Trophoblast cell (in vitro differentiated cells and primary cell): Measurements from ENCODE around the gene SGPP2.

ENCODE experiments used
- DNase-seq, 2 donors: peaks; one replicate each; pipeline ENCODE4 v3.0.0-alpha.2; 2016
- H2AFZ ChIP-seq: 2 replicates; pipeline ENCODE4 v1.6.1; 2013; ENCODE audit warnings: low read length, moderate library complexity, mild to moderate bottlenecking; ENCODE audit not compliant: insufficient read depth, poor library complexity
- H2AK5ac ChIP-seq: 2 replicates; pipeline ENCODE4 v1.6.1; 2013; ENCODE audit warnings: mild to moderate bottlenecking, low read length
- H2BK120ac ChIP-seq: 2 replicates; pipeline ENCODE4 v1.6.1; 2013; ENCODE audit warnings: low read length, mild to moderate bottlenecking, moderate library complexity; ENCODE audit not compliant: insufficient read depth, poor library complexity
- H2BK12ac ChIP-seq: 2 replicates; pipeline ENCODE4 v1.6.1; 2013; ENCODE audit warnings: mild to moderate bottlenecking, low read length, moderate library complexity
- H2BK5ac ChIP-seq: 2 replicates; pipeline ENCODE4 v1.6.1; 2013; ENCODE audit warnings: low read length, low read depth, moderate library complexity, mild to moderate bottlenecking; ENCODE audit not compliant: poor library complexity
- H3K14ac ChIP-seq: 2 replicates; pipeline ENCODE4 v1.6.1; 2013; ENCODE audit warnings: mild to moderate bottlenecking, low read length
- H3K18ac ChIP-seq: 2 replicates; pipeline ENCODE4 v1.6.1; 2013; ENCODE audit warnings: mild to moderate bottlenecking, low read length
- H3K23ac ChIP-seq: 2 replicates; pipeline ENCODE4 v1.6.1; 2013; ENCODE audit warnings: low read length
- H3K27ac ChIP-seq: 2 replicates; pipeline ENCODE4 v1.5.1; 2013; ENCODE audit warnings: low read depth, mild to moderate bottlenecking, inconsistent platforms, low read length, moderate library complexity
- H3K27me3 ChIP-seq: 2 replicates; pipeline ENCODE4 v1.6.1; 2013; ENCODE audit warnings: inconsistent platforms, mild to moderate bottlenecking, low read length, moderate library complexity; ENCODE audit not compliant: insufficient read depth
- H3K36me3 ChIP-seq, 2 experiments: 1 replicate in 1 of 2; 2 replicates in 1 of 2; pipeline ENCODE4 v1.6.1; 2013; ENCODE audit warnings: low read length in 2 of 2, mild to moderate bottlenecking in 2 of 2, moderate library complexity in 1 of 2; ENCODE audit not compliant: insufficient read depth in 2 of 2, control insufficient read depth in 1 of 2
- H3K4ac ChIP-seq: 2 replicates; pipeline ENCODE4 v1.6.1; 2013; ENCODE audit warnings: low read depth, mild to moderate bottlenecking, low read length, moderate library complexity
- H3K4me1 ChIP-seq, 2 experiments: 1 replicate in 1 of 2; 2 replicates in 1 of 2; pipeline ENCODE4 v1.6.1; 2013; ENCODE audit warnings: low read length in 2 of 2, mild to moderate bottlenecking in 2 of 2, moderate library complexity in 1 of 2; ENCODE audit not compliant: insufficient read depth in 2 of 2, control insufficient read depth in 1 of 2
- H3K4me2 ChIP-seq: 2 replicates; pipeline ENCODE4 v1.6.1; 2013; ENCODE audit warnings: inconsistent platforms, mild to moderate bottlenecking, low read length, moderate library complexity
- H3K4me3 ChIP-seq: 2 replicates; pipeline ENCODE4 v1.5.1; 2013; ENCODE audit warnings: mild to moderate bottlenecking, low read depth, low read length, inconsistent platforms
- H3K79me1 ChIP-seq: one replicate; pipeline ENCODE4 v1.6.1; 2013; ENCODE audit warnings: low read length
- H3K79me2 ChIP-seq: 2 replicates; pipeline ENCODE4 v1.6.1; 2013; ENCODE audit warnings: low read length, mild to moderate bottlenecking; ENCODE audit not compliant: control insufficient read depth, insufficient read depth, poor library complexity
- H3K9ac ChIP-seq: 2 replicates; pipeline ENCODE4 v1.6.1; 2013; ENCODE audit warnings: mild to moderate bottlenecking, low read length
- H3K9me3 ChIP-seq: 2 replicates; pipeline ENCODE4 v1.6.1; 2013; ENCODE audit warnings: low read depth, mild to moderate bottlenecking, control low read depth, inconsistent platforms, low read length; ENCODE audit not compliant: insufficient read depth
- H4K12ac ChIP-seq: 2 replicates; pipeline ENCODE4 v1.6.1; 2013; ENCODE audit warnings: low read depth, mild to moderate bottlenecking, low read length, moderate library complexity
- H4K8ac ChIP-seq: 2 replicates; pipeline ENCODE4 v1.6.1; 2013; ENCODE audit warnings: low read depth, mild to moderate bottlenecking, low read length, moderate library complexity
- H4K91ac ChIP-seq: one replicate; pipeline ENCODE4 v1.6.1; 2013; ENCODE audit warnings: low read depth, mild to moderate bottlenecking, low read length, moderate library complexity
- WGBS: extraction: QIAGEN DNeasy Blood & Tissue Kit; methylation state at CpG from one replicate; pipeline ENCODE4 v1.1.7; 2013; ENCODE audit warnings: missing lambda C conversion rate; ENCODE audit not compliant: insufficient read length, insufficient coverage; ENCODE audit errors: extremely low coverage; 5-methylcytosine and 5-hydroxymethylcytosine counted together

The SGPP2 gene

DNA sequence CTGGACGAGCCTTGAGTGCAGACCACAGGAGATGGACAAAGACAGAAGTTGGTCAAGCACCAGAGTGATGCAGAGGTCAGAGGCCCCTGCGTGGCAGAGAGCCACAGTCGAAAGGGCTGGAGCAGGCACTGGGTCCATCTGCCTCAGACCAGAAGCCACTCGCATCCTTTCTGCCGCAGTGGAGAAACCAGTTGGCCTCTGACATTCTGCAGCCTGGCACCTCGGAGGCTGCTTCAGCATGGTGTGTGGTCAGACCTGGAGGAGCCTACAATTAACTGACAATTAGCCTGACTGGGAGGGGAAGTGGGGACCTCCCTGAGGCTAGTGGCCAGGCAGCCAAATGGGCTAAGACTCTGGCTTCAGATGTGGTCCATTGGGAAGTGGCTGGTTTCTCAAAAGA is 111.1 kb downstream of the SGPP2 start:
- no peak overlapping the region for H2AFZ ChIP-seq
- WGBS: no CpG with 5 or more reads among the region's 6 CpGs
- H3K79me1 ChIP-seq: no peaks in the 10 kb centered on the region
- H4K8ac ChIP-seq: no peak overlapping the region
- no peaks in the 10 kb centered on the region for H3K27me3 ChIP-seq
- no peak overlapping the region for H3K4ac ChIP-seq
- H2BK5ac ChIP-seq: no peak overlapping the region
- no peak overlapping the region for H4K91ac ChIP-seq
- H3K9me3 ChIP-seq: no peaks in the 10 kb centered on the region
- H2BK12ac ChIP-seq: no peak overlapping the region
- H3K18ac ChIP-seq: no peak overlapping the region
- no peak overlapping the region for H3K4me2 ChIP-seq
- H3K27ac ChIP-seq: no peak overlapping the region
- H3K4me3 ChIP-seq: no peak overlapping the region
- no peak overlapping the region for H4K12ac ChIP-seq
- H2AK5ac ChIP-seq: no peak overlapping the region
- DNase-seq: no peak
- no peak overlapping the region for H3K23ac ChIP-seq
- H3K9ac ChIP-seq: peak overlapping the region; percentile 15
- H3K4me1 ChIP-seq: no peaks in the 10 kb centered on the region
- no peak overlapping the region for H3K14ac ChIP-seq
- H3K79me2 ChIP-seq: no peaks in the 10 kb centered on the region
- no peak overlapping the region for H2BK120ac ChIP-seq
- H3K36me3 ChIP-seq: no peaks in the 10 kb centered on the region

DNA sequence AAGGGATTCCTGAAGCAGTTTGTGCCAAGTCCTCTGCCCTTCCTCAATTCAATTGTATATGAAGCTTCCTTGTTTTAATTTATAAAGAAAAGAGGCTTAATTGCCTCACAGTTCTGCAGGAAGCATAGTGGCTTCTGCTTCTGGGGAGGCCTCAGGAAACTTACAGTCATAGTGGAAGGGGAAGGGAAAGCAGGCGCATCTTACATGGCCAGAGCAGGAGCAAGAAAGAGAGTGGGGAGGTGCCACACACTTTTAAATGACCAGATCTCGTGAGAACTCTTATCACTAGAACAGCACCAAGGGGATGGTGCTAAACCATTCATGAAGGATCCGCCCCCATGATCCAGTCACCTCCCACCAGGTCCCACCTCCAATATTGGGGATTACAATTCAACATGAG is 114.2 kb downstream of the SGPP2 start:
- Histone ChIP-seq H3K79me1 (no peaks in the 10 kb centered on the region), H3K4ac (no peak overlapping the region), H4K12ac (no peak overlapping the region), H3K79me2 (no peaks in the 10 kb centered on the region), H4K8ac (no peak overlapping the region), H3K36me3 (no peaks in the 10 kb centered on the region), H2BK5ac (no peak overlapping the region), H4K91ac (no peak overlapping the region), H3K27me3 (no peaks in the 10 kb centered on the region), H3K9ac (no peak overlapping the region), H3K18ac (no peak overlapping the region), H3K27ac (no peak overlapping the region), H3K4me2 (no peak overlapping the region), H3K23ac (no peak overlapping the region), H3K4me1 (no peaks in the 10 kb centered on the region), H3K4me3 (no peak overlapping the region), H3K9me3 (no peaks in the 10 kb centered on the region), H2AK5ac (no peak overlapping the region), H3K14ac (no peak overlapping the region), H2BK120ac (no peak overlapping the region), H2BK12ac (no peak overlapping the region), H2AFZ (no peak overlapping the region)
- DNase-seq: no peak
- WGBS: no CpG with 5 or more reads among the region's 3 CpGs

DNA sequence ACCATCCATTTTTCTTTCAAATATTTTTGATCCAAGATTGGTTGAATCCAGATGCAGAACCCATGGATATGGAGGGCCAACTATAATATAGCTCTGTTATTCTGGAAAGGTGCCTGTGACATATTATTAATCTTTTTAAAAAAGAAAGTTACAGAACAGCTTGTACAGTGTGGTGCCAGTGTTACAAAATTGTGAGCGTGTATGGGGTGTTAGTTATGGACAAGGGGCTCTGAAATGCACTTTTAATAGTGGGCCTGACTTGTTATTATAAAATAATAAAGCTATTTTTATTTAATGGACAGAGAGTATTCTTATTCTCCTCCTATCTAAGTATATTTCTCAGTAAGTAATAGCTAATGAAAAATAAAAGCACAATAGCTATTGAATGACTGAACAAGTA is 120.3 kb downstream of the SGPP2 start:
- H3K23ac ChIP-seq: no peak overlapping the region
- H4K8ac ChIP-seq: no peak overlapping the region
- no peak overlapping the region for H4K12ac ChIP-seq
- H3K4me3 ChIP-seq: no peak overlapping the region
- H4K91ac ChIP-seq: no peak overlapping the region
- H3K18ac ChIP-seq: no peak overlapping the region
- no peak overlapping the region for H2BK12ac ChIP-seq
- no peak overlapping the region for H3K9ac ChIP-seq
- no peaks in the 10 kb centered on the region for H3K79me1 ChIP-seq
- H3K27ac ChIP-seq: no peak overlapping the region
- H3K14ac ChIP-seq: no peak overlapping the region
- H3K4me2 ChIP-seq: no peak overlapping the region
- H3K79me2 ChIP-seq: no peaks in the 10 kb centered on the region
- DNase-seq: no peak
- H2AFZ ChIP-seq: no peak overlapping the region
- H2BK5ac ChIP-seq: no peak overlapping the region
- H3K36me3 ChIP-seq: no peaks in the 10 kb centered on the region
- H2BK120ac ChIP-seq: no peak overlapping the region
- no peaks in the 10 kb centered on the region for H3K4me1 ChIP-seq
- no peaks in the 10 kb centered on the region for H3K9me3 ChIP-seq
- WGBS: no CpG with 5 or more reads among the region's 1 CpG
- H2AK5ac ChIP-seq: no peak overlapping the region
- no peak overlapping the region for H3K4ac ChIP-seq
- H3K27me3 ChIP-seq: no peaks in the 10 kb centered on the region

DNA sequence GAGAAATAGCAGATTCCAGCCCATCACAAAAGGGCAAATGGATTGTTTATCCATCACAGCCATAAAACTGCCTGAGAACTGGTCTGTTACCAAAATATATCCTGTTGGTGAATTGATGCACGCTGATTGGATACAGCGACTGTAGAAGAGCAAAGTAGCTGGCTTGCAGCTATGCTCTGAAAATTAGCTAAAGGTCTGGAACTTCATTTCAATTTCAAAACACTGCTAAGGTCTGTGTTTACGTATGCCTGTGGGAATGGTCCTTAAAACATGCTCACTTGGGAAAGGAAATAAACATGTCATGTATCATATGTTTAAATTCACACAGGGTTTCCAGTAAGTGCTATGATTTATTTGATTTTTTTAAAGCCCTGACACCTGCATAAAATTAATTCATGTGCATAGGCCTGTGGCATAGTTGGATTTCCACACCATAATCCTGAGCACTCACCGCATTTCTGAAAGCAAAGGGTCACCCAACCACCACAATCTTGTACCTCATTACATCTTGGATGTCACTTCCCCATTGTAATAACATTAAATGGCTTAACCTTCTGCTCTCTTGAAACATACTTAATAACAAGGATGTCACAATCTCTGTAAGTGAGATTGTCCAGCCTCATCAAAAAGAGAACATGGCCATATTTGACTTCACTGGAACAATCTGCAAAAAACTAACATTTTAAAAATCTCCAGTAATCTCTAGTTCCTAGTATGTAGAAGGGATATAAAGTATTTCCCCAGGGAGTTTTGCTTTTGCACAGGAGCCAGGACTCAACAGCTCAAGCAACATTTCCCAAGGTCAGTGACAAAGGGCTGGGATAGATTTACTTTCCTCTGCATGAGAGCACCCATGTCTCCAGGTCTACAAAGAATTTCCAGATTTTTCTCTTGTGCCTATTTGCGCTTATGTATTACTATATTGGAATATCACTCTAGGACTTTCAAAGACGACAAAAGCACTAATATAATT is 121.8 kb downstream of the SGPP2 start:
- Histone ChIP-seq H2AK5ac (no peak overlapping the region), H3K18ac (no peak overlapping the region), H2BK5ac (no peak overlapping the region), H3K9ac (no peak overlapping the region), H3K9me3 (no peaks in the 10 kb centered on the region), H3K4ac (no peak overlapping the region), H2BK12ac (no peak overlapping the region), H3K79me1 (no peaks in the 10 kb centered on the region), H3K23ac (no peak overlapping the region), H3K27ac (no peak overlapping the region), H3K4me3 (no peak overlapping the region), H3K4me1 (no peaks in the 10 kb centered on the region), H3K79me2 (no peaks in the 10 kb centered on the region), H3K14ac (no peak overlapping the region), H3K27me3 (no peaks in the 10 kb centered on the region), H4K12ac (no peak overlapping the region), H4K91ac (no peak overlapping the region), H2AFZ (no peak overlapping the region), H3K36me3 (no peaks in the 10 kb centered on the region), H3K4me2 (no peak overlapping the region), H4K8ac (no peak overlapping the region), H2BK120ac (no peak overlapping the region)
- no CpG with 5 or more reads among the region's 6 CpGs for WGBS
- no peak for DNase-seq
